Measurements from ENCODE around the gene PCSK5.
"Not testable (repeated sequence)": the region's sequence is repeated elsewhere in the genome, so short reads cannot be mapped to it uniquely, and the experiment has no call there.

PCSK5 gene

GRCh38 chr9:75963321-75963720 is 72.8 kb downstream of the PCSK5 start:
- not testable (repeated sequence) for DNase-seq (ENCODE audit: low spot score)

GRCh38 chr9:75964427-75964826 is 74.0 kb downstream of the PCSK5 start:
- no peak for DNase-seq (ENCODE audit: low spot score)

DNA sequence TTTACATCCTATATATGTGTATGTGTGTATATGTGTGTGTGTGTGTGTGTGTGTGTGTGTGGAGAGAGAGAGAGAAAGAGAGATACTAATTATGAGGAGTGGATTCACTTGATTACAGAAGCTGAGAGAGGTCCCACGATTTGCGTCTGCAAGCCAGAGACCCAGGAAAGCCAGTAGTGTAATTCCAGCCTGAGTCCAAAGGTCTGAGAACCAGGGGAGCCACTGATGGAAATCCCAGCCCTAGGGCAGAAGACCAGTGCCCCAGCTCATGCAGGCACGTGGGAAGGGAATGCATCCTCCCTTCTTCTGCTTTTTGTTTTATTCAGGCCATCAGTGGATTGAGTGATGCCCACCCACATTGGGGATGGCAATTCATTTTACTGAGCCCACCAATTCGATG is 74.8 kb downstream of the PCSK5 start:
- DNase-seq (ENCODE audit: low spot score), result no peak

- DNase-seq (ENCODE audit: low spot score), result no peak
Measured at GRCh38 chr9:75967556-75967955, 77.1 kb downstream of the PCSK5 start.

- DNase-seq (ENCODE audit: low spot score), result no peak
Measured at GRCh38 chr9:75974016-75974766, 83.7 kb downstream of the PCSK5 start.

DNA sequence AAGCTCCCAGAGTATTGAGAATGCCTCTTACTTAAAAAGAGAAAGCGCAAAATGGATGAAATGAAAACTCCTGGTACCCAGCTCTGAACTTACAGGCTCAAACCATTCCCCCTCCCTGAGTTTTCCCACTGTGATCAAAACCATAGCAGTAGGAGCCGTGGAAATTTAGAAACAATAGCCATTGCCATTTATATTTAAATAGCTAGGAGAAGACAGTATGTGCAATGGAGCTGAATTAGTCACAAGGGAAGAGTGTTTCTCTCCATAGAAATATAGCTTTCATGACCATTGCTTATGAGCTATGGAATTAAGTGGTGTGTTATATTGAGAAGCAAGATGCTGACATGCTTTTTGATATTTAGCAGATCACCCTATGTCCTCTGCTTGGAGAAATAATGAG is 84.6 kb downstream of the PCSK5 start:
- no peak for DNase-seq (ENCODE audit: low spot score)

- no peak for DNase-seq (ENCODE audit: low spot score)
Measured at GRCh38 chr9:75976549-75976948, 86.1 kb downstream of the PCSK5 start.

GRCh38 chr9:75979362-75979761 is 88.9 kb downstream of the PCSK5 start:
- no peak for DNase-seq (ENCODE audit: low spot score)

DNA sequence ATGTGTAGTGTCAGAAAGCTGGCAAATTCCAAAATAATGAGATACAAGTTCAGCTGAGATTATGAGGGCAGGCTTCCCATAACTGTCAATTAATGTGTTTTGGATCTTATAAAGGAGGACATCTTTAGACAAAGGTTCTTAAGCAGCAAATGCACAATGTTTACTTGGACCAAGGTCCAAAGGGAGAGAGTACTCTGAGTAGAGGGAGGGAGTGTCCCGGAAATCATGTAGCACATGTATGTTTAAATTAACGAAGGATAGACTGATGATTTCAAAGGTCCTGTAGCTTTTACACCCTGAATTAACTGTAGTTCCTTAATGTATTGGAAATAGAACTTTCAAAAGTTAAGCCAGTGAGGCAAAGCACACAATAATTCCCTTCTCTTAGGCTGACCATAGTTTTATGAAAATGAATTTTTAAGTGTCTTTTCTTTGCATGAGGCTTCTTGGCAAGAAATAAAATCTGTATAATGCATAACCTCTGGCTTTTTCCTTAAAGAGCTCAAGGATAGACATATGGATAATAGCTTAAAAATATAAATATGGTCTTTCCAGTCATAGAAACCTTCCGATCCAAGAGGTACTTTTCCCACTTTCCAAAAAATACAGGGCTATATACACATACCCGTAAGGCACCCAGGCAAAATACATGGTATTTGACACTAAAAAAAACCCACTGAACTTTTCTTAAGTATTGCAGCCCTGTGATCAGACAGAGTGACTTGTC is 93.0 kb downstream of the PCSK5 start:
- DNase-seq (ENCODE audit: low spot score), result no peak

GRCh38 chr9:75985515-75985914 is 95.0 kb downstream of the PCSK5 start:
- DNase-seq (ENCODE audit: low spot score), result no peak

DNA sequence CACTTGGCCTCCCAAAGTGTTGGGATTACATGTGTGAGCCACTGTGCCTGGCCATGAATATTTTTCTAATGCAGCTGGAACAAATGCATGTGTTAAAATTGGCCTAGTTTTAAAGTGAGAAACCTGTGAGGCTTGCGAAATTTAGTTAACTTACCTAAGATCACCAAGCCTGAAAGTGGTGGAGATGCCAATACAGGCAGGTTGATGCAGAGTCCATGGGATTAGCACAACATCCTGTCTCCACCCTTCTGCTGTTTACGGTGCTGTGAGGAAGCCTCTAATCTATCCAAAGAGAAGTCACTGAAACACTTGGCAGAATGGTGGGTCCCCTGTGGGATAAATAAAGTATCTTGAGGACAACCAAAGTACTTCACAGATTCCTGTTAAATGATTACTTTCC is 98.2 kb downstream of the PCSK5 start:
- DNase-seq (ENCODE audit: low spot score), result no peak

DNA sequence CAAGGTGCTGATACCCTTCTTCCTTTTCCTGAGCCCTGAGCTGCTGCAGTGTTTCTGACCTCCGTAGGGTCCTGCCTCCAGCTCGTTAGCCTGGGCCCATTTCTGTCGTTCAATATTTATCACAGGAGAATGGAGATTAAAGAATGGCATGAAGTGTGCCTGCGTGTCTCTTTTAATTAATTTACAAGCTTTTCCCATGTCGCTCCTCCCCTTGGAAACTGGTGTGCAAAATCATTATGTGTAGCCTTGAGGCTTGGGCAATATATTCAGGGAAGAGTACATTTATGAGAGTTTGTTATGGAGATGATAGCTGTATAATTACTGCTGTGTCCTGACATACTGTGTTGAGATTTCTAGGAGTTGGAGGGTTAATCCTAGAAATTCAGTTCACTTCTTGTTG is 99.7 kb downstream of the PCSK5 start:
- no peak for DNase-seq (ENCODE audit: low spot score)

- no peak for DNase-seq (ENCODE audit: low spot score)
Measured at GRCh38 chr9:75990576-75991304, 100.3 kb downstream of the PCSK5 start.

- DNase-seq (ENCODE audit: low spot score), result no peak
Measured at GRCh38 chr9:75992482-75993206, 102.2 kb downstream of the PCSK5 start.

- DNase-seq (ENCODE audit: low spot score), result no peak
Measured at GRCh38 chr9:75993434-75993833, 103.0 kb downstream of the PCSK5 start.

DNA sequence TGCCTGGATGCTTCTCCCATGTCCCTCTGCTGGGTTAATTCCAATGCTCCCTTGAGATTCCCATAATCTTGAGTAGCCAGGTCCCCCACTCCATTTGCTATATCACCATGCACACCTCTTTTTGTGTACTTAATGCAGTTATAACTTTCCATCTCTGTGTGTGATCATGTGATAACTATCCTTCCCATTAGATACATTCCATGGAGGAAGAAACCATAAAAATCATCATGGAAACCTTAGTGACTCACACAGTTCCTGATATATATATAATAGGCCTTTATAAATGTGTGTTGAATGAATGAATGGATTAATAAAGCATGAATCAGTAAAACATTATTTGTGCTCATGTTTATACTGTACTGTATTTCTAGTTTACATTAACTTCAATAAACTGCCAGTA is 104.6 kb downstream of the PCSK5 start:
- no peak for DNase-seq (ENCODE audit: low spot score)

DNA sequence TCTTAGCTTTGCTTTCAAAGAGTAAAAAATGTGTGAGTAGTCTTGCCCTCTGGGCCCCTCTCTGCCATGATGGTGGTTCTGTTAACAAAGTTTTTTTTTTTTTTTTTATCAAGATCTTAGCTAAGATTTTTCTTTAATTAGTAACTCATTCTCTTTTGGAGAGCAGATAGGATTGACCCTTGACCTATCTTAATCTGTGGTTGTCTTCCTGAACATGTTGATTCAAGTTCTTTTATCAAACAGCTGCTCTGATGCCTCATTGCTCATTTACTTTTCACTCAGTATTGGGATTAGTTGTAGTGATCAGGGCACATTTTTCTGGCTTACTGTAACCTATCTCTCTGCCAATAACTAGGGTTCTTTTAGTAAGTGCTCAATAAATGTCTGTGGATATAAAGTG is 106.3 kb downstream of the PCSK5 start:
- DNase-seq (ENCODE audit: low spot score), result no peak

DNA sequence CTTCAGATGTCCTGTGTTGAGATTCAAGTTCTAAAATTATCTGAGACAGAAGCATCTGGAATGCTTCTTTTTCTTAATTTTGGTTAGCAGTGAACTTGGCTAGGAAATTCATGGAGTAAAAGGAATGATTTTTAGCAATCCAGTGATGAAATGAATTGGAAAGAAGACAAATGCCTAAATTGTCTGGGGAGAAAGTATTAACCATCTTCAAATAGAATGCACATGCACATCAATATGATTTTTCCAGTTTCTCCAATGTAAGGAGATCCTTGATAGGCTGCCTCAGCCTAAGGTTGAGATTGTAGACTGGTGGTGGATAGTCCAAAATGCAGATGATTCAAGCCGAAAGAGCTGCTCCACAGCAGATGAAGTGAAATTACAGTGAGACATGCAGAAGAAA is 106.7 kb downstream of the PCSK5 start:
- DNase-seq (ENCODE audit: low spot score), result no peak

- DNase-seq (ENCODE audit: low spot score), result no peak
Measured at GRCh38 chr9:75998096-75998780, 107.8 kb downstream of the PCSK5 start.

DNA sequence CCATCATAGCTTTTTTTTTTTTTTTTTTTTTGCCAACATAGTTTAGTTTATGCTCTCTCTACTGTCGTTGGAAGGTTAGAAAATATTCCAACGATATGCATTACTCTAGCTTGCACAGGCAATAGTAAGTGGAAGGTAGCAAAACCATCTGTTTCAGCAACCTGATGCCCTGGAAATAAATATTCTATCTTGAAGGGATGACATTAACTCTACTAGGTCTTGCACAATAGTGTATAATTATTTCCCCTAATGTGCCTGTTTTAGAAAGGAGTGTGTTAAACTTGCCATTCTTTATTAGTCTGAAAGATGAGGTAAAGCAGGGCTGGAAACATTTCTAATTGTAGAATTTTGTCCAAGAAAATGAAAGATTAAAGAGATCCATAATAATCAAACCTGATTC is 111.0 kb downstream of the PCSK5 start:
- no peak for DNase-seq (ENCODE audit: low spot score)

GRCh38 chr9:76003041-76003440 is 112.6 kb downstream of the PCSK5 start:
- no peak for DNase-seq (ENCODE audit: low spot score)

DNA sequence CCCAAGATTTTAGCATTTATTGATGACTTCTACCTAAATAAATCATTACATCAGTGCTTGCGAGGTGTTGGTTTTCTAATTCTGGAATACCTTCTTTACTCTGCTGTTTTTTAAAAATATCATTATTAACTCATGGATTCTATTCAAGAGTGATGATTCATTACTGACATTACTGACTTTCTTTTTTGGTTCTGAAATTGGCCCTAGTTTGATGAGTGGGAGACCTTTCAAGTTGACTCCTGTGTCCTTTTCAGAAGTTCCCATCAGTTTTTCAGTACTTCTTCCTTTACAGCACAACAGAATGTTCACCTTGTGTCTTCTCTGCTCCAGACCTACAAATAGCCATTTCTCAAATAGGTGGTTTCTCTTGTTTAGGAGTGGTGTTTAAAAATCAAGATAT is 114.1 kb downstream of the PCSK5 start:
- no peak for DNase-seq (ENCODE audit: low spot score)

Measured in cerebellar cortex (tissue), 1 donor.